AG09319 (cell line): Measurements from ENCODE around the gene IL10.

Experiments used
- DNase-seq: peaks from one replicate; pipeline ENCODE4 v3.0.0-alpha.2; 2010; ENCODE audit warnings: low read depth; ENCODE audit errors: extremely low read depth
- CTCF ChIP-seq: IDR thresholded peaks from 2 replicates; pipeline ENCODE4 v1.5.1; 2011; ENCODE audit warnings: low read depth, mild to moderate bottlenecking, inconsistent platforms, low read length, moderate library complexity

The IL10 gene

GRCh38 chr1:206738370-206739366, 33.6 kb downstream of the IL10 start:
- TF ChIP-seq CTCF, result peak; percentile 18
- no peak for DNase-seq

GRCh38 chr1:206737729-206738201, 34.5 kb downstream of the IL10 start:
- no peak for DNase-seq
- TF ChIP-seq CTCF, result no peak

GRCh38 chr1:206736878-206737728, 35.2 kb downstream of the IL10 start:
- TF ChIP-seq CTCF, result no peak
- no peak for DNase-seq

- no peak for DNase-seq
- TF ChIP-seq CTCF, result no peak
Measured at GRCh38 chr1:206735553-206736031, 36.7 kb downstream of the IL10 start.

GRCh38 chr1:206734499-206735142, 37.7 kb downstream of the IL10 start:
- DNase-seq, result no peak
- peak; percentile 81 for TF ChIP-seq CTCF

- no peak for DNase-seq
- TF ChIP-seq CTCF, result no peak
Measured at GRCh38 chr1:206732992-206733391, 39.3 kb downstream of the IL10 start.
